Neural progenitor cell (in vitro differentiated cells): Measurements from ENCODE around the gene CPM. TPM values are rescaled to one million over a fixed set of nuclear protein-coding genes. Genes with fewer than 3 reads are reported as not detected.
"Not testable (repeated sequence)": the region's sequence is repeated elsewhere in the genome, so short reads cannot be mapped to it uniquely, and the experiment has no call there.

Experiments
- DNase-seq: peaks from one replicate; pipeline ENCODE4 v3.0.0-alpha.2; 2016; ENCODE audit warnings: low spot score
- H2AFZ ChIP-seq: fragments of 200-600 bp; sonication (generic); replicated peaks from 2 replicates; pipeline ENCODE4 v1.6.1; 2016; ENCODE audit warnings: antibody characterized with exemption
- H3F3A ChIP-seq: fragments of 200-600 bp; sonication (generic); 2 replicates; pipeline ENCODE4 v1.6.1; 2016; ENCODE audit warnings: antibody characterized with exemption, low read depth
- H3K27ac ChIP-seq: fragments of 200-600 bp; sonication (generic); 2 replicates; pipeline ENCODE4 v1.5.1; 2016; ENCODE audit warnings: mild to moderate bottlenecking
- H3K27me3 ChIP-seq: fragments of 200-600 bp; sonication (generic); 2 replicates; pipeline ENCODE4 v1.6.1; 2016; ENCODE audit warnings: mild to moderate bottlenecking, moderate library complexity
- H3K36me3 ChIP-seq: fragments of 200-600 bp; sonication (generic); 2 replicates; pipeline ENCODE4 v1.5.1; 2016
- H3K4me1 ChIP-seq: fragments of 200-600 bp; sonication (generic); 2 replicates; pipeline ENCODE4 v1.6.1; 2016; ENCODE audit warnings: mixed run types
- H3K4me2 ChIP-seq: fragments of 200-600 bp; sonication (generic); 2 replicates; pipeline ENCODE4 v1.6.1; 2016
- H3K4me3 ChIP-seq: fragments of 200-600 bp; sonication (generic); 2 replicates; pipeline ENCODE4 v1.5.1; 2016
- H3K79me2 ChIP-seq: fragments of 200-600 bp; sonication (generic); 2 replicates; pipeline ENCODE4 v1.6.1; 2016; ENCODE audit warnings: low read depth
- H3K9ac ChIP-seq: fragments of 200-600 bp; sonication (generic); 2 replicates; pipeline ENCODE4 v1.6.1; 2016
- H3K9me3 ChIP-seq: fragments of 200-600 bp; sonication (generic); 2 replicates; pipeline ENCODE4 v1.5.1; 2016; ENCODE audit warnings: low read depth
- H4K20me1 ChIP-seq: fragments of 200-600 bp; sonication (generic); 2 replicates; pipeline ENCODE4 v1.6.1; 2016; ENCODE audit warnings: low read depth
- H3K27ac Mint-ChIP-seq: 3 replicates; pipeline ENCODE4 v1.8.0; 2021; ENCODE audit warnings: mixed read lengths
- H3K27me3 Mint-ChIP-seq: 2 replicates; pipeline ENCODE4 v1.8.0; 2022; ENCODE audit warnings: low read depth, mild to moderate bottlenecking, inconsistent platforms, moderate library complexity, mixed read lengths; ENCODE audit not compliant: insufficient read depth
- H3K36me3 Mint-ChIP-seq: 3 replicates; pipeline ENCODE4 v1.8.0; 2021; ENCODE audit warnings: mixed read lengths
- H3K4me1 Mint-ChIP-seq: 3 replicates; pipeline ENCODE4 v1.8.0; 2021; ENCODE audit warnings: mixed read lengths
- H3K4me3 Mint-ChIP-seq: 3 replicates; pipeline ENCODE4 v1.8.0; 2021; ENCODE audit warnings: mild to moderate bottlenecking, moderate library complexity, mixed read lengths
- H3K9me3 Mint-ChIP-seq: 3 replicates; pipeline ENCODE4 v1.8.0; 2020; ENCODE audit warnings: mixed read lengths
- EZH2 ChIP-seq: fragments of 200-600 bp; sonication (generic); IDR thresholded peaks from 2 replicates; pipeline ENCODE4 v1.6.1; 2017; ENCODE audit warnings: antibody characterized with exemption, mild to moderate bottlenecking, moderate library complexity
- EZH2phosphoT487 ChIP-seq: fragments of 200-600 bp; sonication (generic); IDR thresholded peaks from 2 replicates; pipeline ENCODE4 v1.6.1; 2017; ENCODE audit warnings: antibody characterized with exemption
- total RNA-seq: library from RNA; depleted of rRNA; stranded (reverse); fragments of >200 nt; gene quantifications from 2 replicates; pipeline ENCODE4 v1.2.3, GENCODE V29; 2015; ENCODE audit warnings: low replicate concordance
- TF ChIP-seq, protein P1 (sequence below): fragments of 200-600 bp; sonication (generic); IDR thresholded peaks from 2 replicates; pipeline ENCODE4 v1.5.1; 2017; ENCODE audit warnings: antibody characterized with exemption, mild to moderate bottlenecking

CPM gene
- total RNA-seq, 1 donor from 2014 or later, result 0.02 TPM

DNA sequence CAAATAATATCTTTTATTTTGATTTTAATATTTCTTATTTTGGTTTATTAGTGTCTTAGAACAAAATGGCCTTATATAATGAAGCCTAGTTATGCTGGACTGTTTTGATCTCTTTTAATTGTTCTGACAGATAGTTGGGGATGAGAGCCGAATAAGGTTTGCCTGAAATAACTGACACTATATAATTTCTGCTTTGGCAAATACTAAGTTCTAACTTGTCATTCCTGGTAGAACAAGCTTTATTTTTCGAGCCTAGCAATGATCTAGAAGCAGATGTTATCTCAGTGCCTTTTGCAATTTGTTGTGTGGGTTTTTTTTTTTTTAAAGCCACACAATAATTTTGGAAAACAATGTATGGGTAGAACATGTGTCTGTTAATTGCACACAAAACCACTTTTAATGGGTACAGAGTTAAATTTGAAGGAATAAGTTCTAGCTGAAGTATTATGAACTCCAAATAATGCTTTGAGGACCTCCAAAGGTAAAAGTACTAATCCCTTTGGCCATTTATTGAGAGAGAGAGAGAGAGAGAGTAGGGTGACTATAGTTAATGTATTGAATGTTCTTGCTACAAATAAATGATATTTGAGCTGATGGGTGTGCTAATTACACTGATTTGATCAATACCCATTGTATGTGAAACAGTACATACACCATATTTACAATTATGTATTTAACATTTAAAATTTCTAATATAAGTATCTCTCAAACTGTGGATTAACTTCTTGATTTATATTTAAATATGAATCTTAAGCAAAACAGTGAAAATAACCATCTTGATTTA lies 90.0 kb downstream of the CPM start:
- Histone ChIP-seq H3K4me1 (no peaks in the 10 kb centered on the region), H2AFZ (no peak overlapping the region), H3K9me3 (no peaks in the 10 kb centered on the region), H3F3A (peaks cover 8% of the 10 kb centered on the region), H3K79me2 (no peaks in the 10 kb centered on the region), H3K9ac (no peak overlapping the region), H3K36me3 (peaks cover 5% of the 10 kb centered on the region), H3K27ac (no peak overlapping the region), H3K4me3 (no peak overlapping the region), H3K4me2 (no peak overlapping the region), H3K27me3 (no peaks in the 10 kb centered on the region), H4K20me1 (no peaks in the 10 kb centered on the region)
- Mint-ChIP-seq H3K4me3 (no peak overlapping the region), H3K36me3 (peaks cover 20% of the 10 kb centered on the region), H3K27ac (no peak overlapping the region), H3K9me3 (no peaks in the 10 kb centered on the region), H3K4me1 (no peaks in the 10 kb centered on the region), H3K27me3 (no peaks in the 10 kb centered on the region)
- TF ChIP-seq EZH2, result no peak
- TF ChIP-seq, protein P1, sequence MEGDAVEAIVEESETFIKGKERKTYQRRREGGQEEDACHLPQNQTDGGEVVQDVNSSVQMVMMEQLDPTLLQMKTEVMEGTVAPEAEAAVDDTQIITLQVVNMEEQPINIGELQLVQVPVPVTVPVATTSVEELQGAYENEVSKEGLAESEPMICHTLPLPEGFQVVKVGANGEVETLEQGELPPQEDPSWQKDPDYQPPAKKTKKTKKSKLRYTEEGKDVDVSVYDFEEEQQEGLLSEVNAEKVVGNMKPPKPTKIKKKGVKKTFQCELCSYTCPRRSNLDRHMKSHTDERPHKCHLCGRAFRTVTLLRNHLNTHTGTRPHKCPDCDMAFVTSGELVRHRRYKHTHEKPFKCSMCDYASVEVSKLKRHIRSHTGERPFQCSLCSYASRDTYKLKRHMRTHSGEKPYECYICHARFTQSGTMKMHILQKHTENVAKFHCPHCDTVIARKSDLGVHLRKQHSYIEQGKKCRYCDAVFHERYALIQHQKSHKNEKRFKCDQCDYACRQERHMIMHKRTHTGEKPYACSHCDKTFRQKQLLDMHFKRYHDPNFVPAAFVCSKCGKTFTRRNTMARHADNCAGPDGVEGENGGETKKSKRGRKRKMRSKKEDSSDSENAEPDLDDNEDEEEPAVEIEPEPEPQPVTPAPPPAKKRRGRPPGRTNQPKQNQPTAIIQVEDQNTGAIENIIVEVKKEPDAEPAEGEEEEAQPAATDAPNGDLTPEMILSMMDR, result no peak
- no peak for TF ChIP-seq EZH2phosphoT487
- no peak for DNase-seq

DNA sequence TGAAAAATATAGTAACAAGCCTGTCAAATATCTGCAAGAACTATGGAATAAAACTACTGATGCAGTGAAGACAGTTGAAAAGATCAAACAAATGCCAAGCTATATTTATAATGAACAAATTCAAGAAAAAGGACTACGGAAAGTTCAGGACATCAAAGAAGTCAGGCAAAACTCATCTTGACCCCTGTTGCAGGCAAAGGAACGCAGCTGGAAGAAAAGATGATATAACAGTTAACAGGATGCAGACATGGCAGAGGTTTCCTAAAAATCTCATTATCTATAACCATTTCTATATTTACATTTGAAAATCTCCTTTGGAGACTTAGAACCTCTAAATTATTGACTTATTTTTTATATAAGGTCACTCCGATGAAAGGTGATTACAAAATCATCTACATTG lies 90.8 kb downstream of the CPM start:
- H3K36me3 Mint-ChIP-seq, result peaks cover 21% of the 10 kb centered on the region
- TF ChIP-seq, protein P1, result no peak
- TF ChIP-seq EZH2, result no peak
- no peak for TF ChIP-seq EZH2phosphoT487
- H3K27me3 Mint-ChIP-seq, result no peaks in the 10 kb centered on the region
- Histone ChIP-seq H3F3A (peaks cover 10% of the 10 kb centered on the region), H4K20me1 (no peaks in the 10 kb centered on the region), H3K27me3 (no peaks in the 10 kb centered on the region), H3K27ac (no peak overlapping the region), H3K9ac (no peak overlapping the region), H3K79me2 (no peaks in the 10 kb centered on the region), H3K4me1 (no peaks in the 10 kb centered on the region), H2AFZ (no peak overlapping the region), H3K4me3 (no peak overlapping the region), H3K36me3 (peaks cover 12% of the 10 kb centered on the region), H3K4me2 (no peak overlapping the region), H3K9me3 (no peaks in the 10 kb centered on the region)
- no peak overlapping the region for H3K4me3 Mint-ChIP-seq
- DNase-seq, result no peak
- H3K9me3 Mint-ChIP-seq, result no peaks in the 10 kb centered on the region
- H3K4me1 Mint-ChIP-seq, result no peaks in the 10 kb centered on the region
- H3K27ac Mint-ChIP-seq, result no peak overlapping the region

DNA sequence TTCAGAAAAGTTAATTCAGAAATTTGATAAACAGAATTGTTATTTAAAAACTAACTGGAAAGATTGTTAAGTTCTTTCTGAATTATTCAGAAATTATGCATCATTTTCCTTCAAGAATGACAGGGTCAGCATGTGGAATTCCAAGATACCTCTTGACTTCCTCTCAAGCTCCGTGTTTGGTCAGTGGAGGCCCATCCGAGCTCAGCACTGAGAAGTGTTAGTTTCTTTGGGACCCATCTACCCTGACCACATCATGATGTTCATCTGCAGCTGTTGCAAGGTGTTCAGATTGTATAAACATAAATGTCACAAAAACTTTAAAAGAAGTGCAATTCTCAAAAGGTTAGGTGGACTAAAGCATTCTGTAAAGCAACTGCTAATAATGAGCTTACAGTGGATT lies 91.3 kb downstream of the CPM start:
- Mint-ChIP-seq H3K9me3 (no peaks in the 10 kb centered on the region), H3K4me3 (no peak overlapping the region), H3K27ac (no peak overlapping the region), H3K36me3 (peaks cover 21% of the 10 kb centered on the region), H3K27me3 (no peaks in the 10 kb centered on the region), H3K4me1 (no peaks in the 10 kb centered on the region)
- Histone ChIP-seq H3F3A (peaks cover 10% of the 10 kb centered on the region), H3K4me1 (no peaks in the 10 kb centered on the region), H4K20me1 (no peaks in the 10 kb centered on the region), H3K9ac (no peak overlapping the region), H3K79me2 (no peaks in the 10 kb centered on the region), H3K27ac (no peak overlapping the region), H3K36me3 (peaks cover 12% of the 10 kb centered on the region), H3K4me3 (no peak overlapping the region), H3K4me2 (no peak overlapping the region), H3K27me3 (no peaks in the 10 kb centered on the region), H2AFZ (no peak overlapping the region), H3K9me3 (no peaks in the 10 kb centered on the region)
- TF ChIP-seq EZH2 (no peak), EZH2phosphoT487 (no peak)
- TF ChIP-seq, protein P1, result no peak
- DNase-seq, result no peak

DNA sequence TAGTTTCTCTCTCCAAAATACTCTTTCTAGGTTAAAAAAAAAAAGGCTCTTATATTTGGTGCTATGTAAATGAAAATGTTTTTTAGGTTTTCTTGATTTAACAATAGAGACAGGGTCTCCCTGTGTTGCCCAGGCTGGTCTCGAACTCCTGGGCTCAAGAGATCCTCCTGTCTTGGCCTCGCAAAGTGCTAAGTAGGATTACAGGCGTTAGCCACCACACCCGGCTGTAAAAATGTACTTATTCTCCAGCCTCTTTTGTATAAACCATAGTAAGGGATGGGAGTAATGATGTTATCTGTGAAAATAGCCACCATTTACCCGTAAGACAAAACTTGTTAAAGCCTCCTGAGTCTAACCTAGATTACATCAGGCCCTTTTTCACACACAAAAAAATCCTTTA lies 91.8 kb downstream of the CPM start:
- not testable (repeated sequence) for H3F3A ChIP-seq, H3K9me3 ChIP-seq, H3K4me1 Mint-ChIP-seq, H3K27me3 ChIP-seq, H3K9me3 Mint-ChIP-seq, H3K79me2 ChIP-seq, H3K4me1 ChIP-seq, H3K27ac ChIP-seq, H3K27ac Mint-ChIP-seq, H3K27me3 Mint-ChIP-seq, H3K9ac ChIP-seq, DNase-seq, H3K4me3 Mint-ChIP-seq, H3K4me3 ChIP-seq, H2AFZ ChIP-seq, H4K20me1 ChIP-seq, H3K4me2 ChIP-seq
- peaks cover 17% of the 10 kb centered on the region for H3K36me3 ChIP-seq
- H3K36me3 Mint-ChIP-seq, result peaks cover 22% of the 10 kb centered on the region
